GM15510 (cell line): ENCODE results near the gene CCDC28A.

Experiments used
- POLR2A ChIP-seq: IDR thresholded peaks from 3 replicates; pipeline ENCODE4 v1.6.1; 2011; ENCODE audit warnings: borderline replicate concordance; ENCODE audit not compliant: insufficient read length; ENCODE audit errors: extremely low read depth

The CCDC28A gene

GRCh38 chr6:138776659-138777058 is 3.1 kb downstream of the CCDC28A start:
- no peak for TF ChIP-seq POLR2A

GRCh38 chr6:138778331-138778730 is 4.8 kb downstream of the CCDC28A start:
- no peak for TF ChIP-seq POLR2A

- TF ChIP-seq POLR2A = no peak
These were observed 8.7 kb downstream of the CCDC28A start for GRCh38 chr6:138782243-138782642.

- TF ChIP-seq POLR2A = no peak
These were observed 11.5 kb downstream of the CCDC28A start for GRCh38 chr6:138785079-138785478.

- no peak for TF ChIP-seq POLR2A
These were observed 12.4 kb downstream of the CCDC28A start for GRCh38 chr6:138785980-138786379.

- TF ChIP-seq POLR2A = no peak
These were observed 13.6 kb downstream of the CCDC28A start for GRCh38 chr6:138787138-138787537.

GRCh38 chr6:138795809-138796603 is 22.4 kb downstream of the CCDC28A start, which contains the start of gene ECT2L:
Gene ECT2L, plus strand, starts transcription at chr6:138796087. Its CDS starts 17,188 bp downstream, at chr6:138813275.
- no peak for TF ChIP-seq POLR2A

GRCh38 chr6:138796771-138797170 is 23.2 kb downstream of the CCDC28A start:
- TF ChIP-seq POLR2A = no peak

GRCh38 chr6:138797806-138798446 is 24.4 kb downstream of the CCDC28A start:
- TF ChIP-seq POLR2A = no peak

GRCh38 chr6:138800377-138801150 is 27.0 kb downstream of the CCDC28A start:
- TF ChIP-seq POLR2A = no peak

GRCh38 chr6:138803331-138803730 is 29.8 kb downstream of the CCDC28A start:
- TF ChIP-seq POLR2A = no peak

GRCh38 chr6:138803861-138804260 is 30.3 kb downstream of the CCDC28A start:
- TF ChIP-seq POLR2A = no peak

- no peak for TF ChIP-seq POLR2A
These were observed 31.6 kb downstream of the CCDC28A start for GRCh38 chr6:138805016-138805765.

GRCh38 chr6:138806889-138807288 is 33.3 kb downstream of the CCDC28A start:
- no peak for TF ChIP-seq POLR2A

GRCh38 chr6:138809677-138810076 is 36.1 kb downstream of the CCDC28A start:
- no peak for TF ChIP-seq POLR2A

GRCh38 chr6:138811866-138812265 is 38.3 kb downstream of the CCDC28A start:
- TF ChIP-seq POLR2A = no peak
